ENCODE measurements around the gene ADGRL1.

The ADGRL1 gene

GRCh38 chr19:14155371-14155770 lies 50.6 kb downstream of the ADGRL1 start:
- no peak overlapping the region for H3K27ac ChIP-seq
- TF ChIP-seq, protein P1, sequence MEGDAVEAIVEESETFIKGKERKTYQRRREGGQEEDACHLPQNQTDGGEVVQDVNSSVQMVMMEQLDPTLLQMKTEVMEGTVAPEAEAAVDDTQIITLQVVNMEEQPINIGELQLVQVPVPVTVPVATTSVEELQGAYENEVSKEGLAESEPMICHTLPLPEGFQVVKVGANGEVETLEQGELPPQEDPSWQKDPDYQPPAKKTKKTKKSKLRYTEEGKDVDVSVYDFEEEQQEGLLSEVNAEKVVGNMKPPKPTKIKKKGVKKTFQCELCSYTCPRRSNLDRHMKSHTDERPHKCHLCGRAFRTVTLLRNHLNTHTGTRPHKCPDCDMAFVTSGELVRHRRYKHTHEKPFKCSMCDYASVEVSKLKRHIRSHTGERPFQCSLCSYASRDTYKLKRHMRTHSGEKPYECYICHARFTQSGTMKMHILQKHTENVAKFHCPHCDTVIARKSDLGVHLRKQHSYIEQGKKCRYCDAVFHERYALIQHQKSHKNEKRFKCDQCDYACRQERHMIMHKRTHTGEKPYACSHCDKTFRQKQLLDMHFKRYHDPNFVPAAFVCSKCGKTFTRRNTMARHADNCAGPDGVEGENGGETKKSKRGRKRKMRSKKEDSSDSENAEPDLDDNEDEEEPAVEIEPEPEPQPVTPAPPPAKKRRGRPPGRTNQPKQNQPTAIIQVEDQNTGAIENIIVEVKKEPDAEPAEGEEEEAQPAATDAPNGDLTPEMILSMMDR (conservative IDR thresholded peaks at IDR 0.05), result no peak
- TF ChIP-seq ZFX (IDR thresholded peaks at IDR 0.05), result no peak

DNA sequence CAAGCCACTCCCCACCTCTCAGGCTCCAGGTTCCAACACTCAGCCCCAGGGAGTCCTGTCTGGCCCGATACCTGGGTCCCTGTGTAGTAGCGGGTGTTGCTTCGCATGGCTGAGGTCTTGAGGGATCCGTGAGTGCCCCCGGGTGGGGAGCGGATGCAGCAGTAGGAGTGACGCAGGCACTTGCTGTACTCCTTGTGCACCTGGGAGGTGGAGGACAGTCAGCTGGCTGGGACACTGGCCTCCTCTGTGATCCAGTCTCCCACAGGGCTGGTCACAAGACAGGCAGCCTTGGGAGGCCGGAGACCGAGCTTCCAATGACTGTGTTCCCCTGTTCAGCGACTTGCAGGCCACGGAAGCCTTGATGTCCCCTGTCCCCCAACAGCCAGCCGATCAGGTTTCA lies 53.3 kb downstream of the ADGRL1 start:
- no peak overlapping the region for H3K27ac ChIP-seq
- no peak for TF ChIP-seq ZFX (IDR thresholded peaks at IDR 0.05)
- TF ChIP-seq, protein P1 (conservative IDR thresholded peaks at IDR 0.05), result no peak

DNA sequence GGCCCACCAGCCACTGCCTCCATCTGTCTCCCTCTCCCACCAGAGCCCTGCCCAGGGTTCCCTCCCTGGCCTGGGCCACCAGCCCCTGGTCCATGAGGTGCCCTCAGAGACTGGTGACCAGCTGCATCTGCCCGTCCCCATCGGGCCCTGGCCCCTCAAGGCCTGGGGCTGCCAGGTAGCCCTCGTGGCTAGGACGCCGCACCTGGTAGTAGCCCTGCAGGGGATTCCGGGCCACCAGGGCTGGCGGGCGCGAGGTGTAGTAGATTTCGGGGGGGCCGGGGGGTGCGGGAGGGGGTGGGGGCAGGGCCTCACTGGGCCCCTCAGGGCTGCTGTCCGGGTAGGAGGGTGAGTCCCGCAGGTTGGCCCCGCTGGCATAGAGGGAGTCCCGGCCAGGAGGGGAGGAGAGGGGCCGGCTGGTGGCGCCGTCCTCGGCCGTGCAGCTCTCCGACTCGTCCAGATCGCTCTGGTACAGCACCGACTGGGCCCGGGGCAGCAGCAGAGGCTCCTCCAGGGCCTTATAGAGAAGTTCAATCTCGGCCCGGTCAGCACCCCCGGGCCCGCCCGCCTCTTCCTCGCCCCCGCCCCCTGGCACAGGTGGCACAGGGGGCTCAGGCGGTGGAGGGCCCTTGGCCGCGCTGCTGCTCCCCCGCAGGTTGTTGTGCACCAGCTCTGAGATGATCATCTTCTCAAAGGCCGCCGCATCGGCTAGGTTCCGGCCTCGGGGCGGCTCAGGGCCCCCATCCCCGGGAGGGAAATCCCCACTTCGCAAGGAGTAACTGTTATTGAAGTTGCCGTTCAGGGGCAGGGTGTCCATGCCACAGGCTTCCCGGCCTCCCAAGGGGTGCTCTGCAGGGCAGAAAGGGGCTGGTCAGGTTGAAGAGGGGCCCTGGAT lies 55.0 kb downstream of the ADGRL1 start:
- no peak overlapping the region for H3K27ac ChIP-seq
- TF ChIP-seq, protein P1 (conservative IDR thresholded peaks at IDR 0.05), result no peak
- TF ChIP-seq ZFX (IDR thresholded peaks at IDR 0.05), result no peak

DNA sequence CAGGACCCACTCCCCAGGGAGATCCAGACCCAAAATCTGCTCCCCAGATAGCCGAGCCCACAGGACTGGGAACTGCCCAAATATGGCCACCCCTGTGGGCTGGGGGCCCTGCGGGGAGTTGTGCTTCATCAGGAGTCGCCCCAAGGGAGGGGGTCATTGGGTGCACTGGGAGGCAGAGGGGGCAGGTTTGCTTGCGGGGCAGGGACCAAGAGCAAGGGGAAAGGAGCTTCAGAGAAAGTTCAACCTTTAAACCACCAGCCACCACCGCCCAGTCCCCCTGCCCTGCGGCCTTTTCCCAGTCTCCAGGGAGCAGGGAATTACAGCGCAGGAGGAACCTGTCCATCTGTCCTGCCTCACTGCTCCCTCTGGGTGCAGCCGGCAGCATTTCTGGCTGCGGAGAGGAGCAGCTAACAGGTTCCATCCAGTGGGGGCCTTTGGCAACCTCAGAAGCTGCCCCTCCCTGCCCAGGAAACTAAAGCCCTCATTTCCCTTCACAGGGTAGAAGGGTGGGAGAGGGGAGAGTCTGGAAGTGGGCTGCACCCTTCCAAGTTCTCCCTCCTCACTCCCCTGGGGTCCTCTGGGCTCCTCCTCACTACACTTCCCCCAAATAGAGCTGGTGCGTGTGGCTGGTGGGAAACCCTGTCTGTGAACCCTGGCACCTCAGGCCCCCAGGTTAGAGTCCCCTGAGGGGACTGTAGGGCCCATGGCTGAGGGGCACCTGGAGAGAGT lies 55.8 kb downstream of the ADGRL1 start:
- TF ChIP-seq, protein P1 (conservative IDR thresholded peaks at IDR 0.05), result no peak
- no peak for TF ChIP-seq ZFX (IDR thresholded peaks at IDR 0.05)
- no peak overlapping the region for H3K27ac ChIP-seq

GRCh38 chr19:14149509-14149994 lies 56.4 kb downstream of the ADGRL1 start:
- H3K27ac ChIP-seq, result no peak overlapping the region
- TF ChIP-seq ZFX (IDR thresholded peaks at IDR 0.05), result no peak
- TF ChIP-seq, protein P1 (conservative IDR thresholded peaks at IDR 0.05), result no peak

- H3K27ac ChIP-seq, result no peak overlapping the region
These were observed 57.1 kb downstream of the ADGRL1 start for GRCh38 chr19:14148751-14149410.

More at GRCh38 chr19:14148751-14149410, 57.1 kb downstream of the ADGRL1 start:
- TF ChIP-seq, protein P1 (conservative IDR thresholded peaks at IDR 0.05), result no peak
- TF ChIP-seq ZFX (IDR thresholded peaks at IDR 0.05), result no peak
